ENCODE results near the gene DVL1.

Gene DVL1

GRCh38 chr1:1354271-1355247 is 5.3 kb upstream of the DVL1 start:
- Histone ChIP-seq H3K4me3 (ENCODE audit: low read length) (peak overlapping the region; percentile 61), H3K36me3 (ENCODE audit: control insufficient read depth, insufficient read depth, low read length, severe bottlenecking) (peaks cover 26% of the 10 kb centered on the region), H3K4me1 (ENCODE audit: control insufficient read depth, insufficient read depth, low read length) (peaks cover 29% of the 10 kb centered on the region), H3K9me3 (ENCODE audit: control insufficient read depth, low read length) (no peaks in the 10 kb centered on the region), H3K27me3 (replicated peaks; ENCODE audit: control insufficient read depth, insufficient read depth, low read length) (no peaks in the 10 kb centered on the region), H3K9ac (ENCODE audit: low read length) (peak overlapping the region; percentile 58)
- DNase-seq (ENCODE audit: low read depth) = no peak

GRCh38 chr1:1353389-1354151 is 4.4 kb upstream of the DVL1 start:
- Histone ChIP-seq H3K9me3 (ENCODE audit: control insufficient read depth, low read length) (no peaks in the 10 kb centered on the region), H3K4me1 (ENCODE audit: control insufficient read depth, insufficient read depth, low read length) (peaks cover 19% of the 10 kb centered on the region), H3K4me3 (ENCODE audit: low read length) (no peak overlapping the region), H3K9ac (ENCODE audit: low read length) (peak overlapping the region; percentile 70), H3K27me3 (replicated peaks; ENCODE audit: control insufficient read depth, insufficient read depth, low read length) (no peaks in the 10 kb centered on the region), H3K36me3 (ENCODE audit: control insufficient read depth, insufficient read depth, low read length, severe bottlenecking) (peaks cover 26% of the 10 kb centered on the region)
- no peak for DNase-seq (ENCODE audit: low read depth)

- peak overlapping the region; percentile 28 for H3K4me3 ChIP-seq (ENCODE audit: low read length)
- H3K27me3 ChIP-seq (replicated peaks; ENCODE audit: control insufficient read depth, insufficient read depth, low read length) = no peaks in the 10 kb centered on the region
- no peak for DNase-seq (ENCODE audit: low read depth)
- peaks cover 19% of the 10 kb centered on the region for H3K4me1 ChIP-seq (ENCODE audit: control insufficient read depth, insufficient read depth, low read length)
- peak overlapping the region; percentile 70 for H3K9ac ChIP-seq (ENCODE audit: low read length)
- H3K9me3 ChIP-seq (ENCODE audit: control insufficient read depth, low read length) = no peaks in the 10 kb centered on the region
- peaks cover 26% of the 10 kb centered on the region for H3K36me3 ChIP-seq (ENCODE audit: control insufficient read depth, insufficient read depth, low read length, severe bottlenecking)
These were observed 3.7 kb upstream of the DVL1 start for GRCh38 chr1:1352786-1353388.

GRCh38 chr1:1351511-1352427 is 2.6 kb upstream of the DVL1 start:
- H3K4me3 ChIP-seq (ENCODE audit: low read length) = peak overlapping the region; percentile 28
- H3K36me3 ChIP-seq (ENCODE audit: control insufficient read depth, insufficient read depth, low read length, severe bottlenecking) = peaks cover 26% of the 10 kb centered on the region
- DNase-seq (ENCODE audit: low read depth) = peak; percentile 48
- peaks cover 29% of the 10 kb centered on the region for H3K4me1 ChIP-seq (ENCODE audit: control insufficient read depth, insufficient read depth, low read length)
- H3K9me3 ChIP-seq (ENCODE audit: control insufficient read depth, low read length) = no peaks in the 10 kb centered on the region
- peak overlapping the region; percentile 70 for H3K9ac ChIP-seq (ENCODE audit: low read length)
- H3K27me3 ChIP-seq (replicated peaks; ENCODE audit: control insufficient read depth, insufficient read depth, low read length) = no peaks in the 10 kb centered on the region

- H3K9me3 ChIP-seq (ENCODE audit: control insufficient read depth, low read length) = no peaks in the 10 kb centered on the region
- peak overlapping the region; percentile 89 for H3K4me3 ChIP-seq (ENCODE audit: low read length)
- H3K4me1 ChIP-seq (ENCODE audit: control insufficient read depth, insufficient read depth, low read length) = peaks cover 53% of the 10 kb centered on the region
- DNase-seq (ENCODE audit: low read depth) = no peak
- H3K27me3 ChIP-seq (replicated peaks; ENCODE audit: control insufficient read depth, insufficient read depth, low read length) = no peaks in the 10 kb centered on the region
- peaks cover 14% of the 10 kb centered on the region for H3K36me3 ChIP-seq (ENCODE audit: control insufficient read depth, insufficient read depth, low read length, severe bottlenecking)
- peak overlapping the region; percentile 89 for H3K9ac ChIP-seq (ENCODE audit: low read length)
These were observed 580 bp downstream of the DVL1 start for GRCh38 chr1:1348420-1349255.

GRCh38 chr1:1347663-1348419 is 1.4 kb downstream of the DVL1 start:
- Histone ChIP-seq H3K4me3 (ENCODE audit: low read length) (peak overlapping the region; percentile 89), H3K9me3 (ENCODE audit: control insufficient read depth, low read length) (no peaks in the 10 kb centered on the region), H3K9ac (ENCODE audit: low read length) (peak overlapping the region; percentile 89), H3K27me3 (replicated peaks; ENCODE audit: control insufficient read depth, insufficient read depth, low read length) (no peaks in the 10 kb centered on the region), H3K36me3 (ENCODE audit: control insufficient read depth, insufficient read depth, low read length, severe bottlenecking) (peaks cover 6% of the 10 kb centered on the region), H3K4me1 (ENCODE audit: control insufficient read depth, insufficient read depth, low read length) (peaks cover 46% of the 10 kb centered on the region)
- peak; percentile 55 for DNase-seq (ENCODE audit: low read depth)

- Histone ChIP-seq H3K36me3 (ENCODE audit: control insufficient read depth, insufficient read depth, low read length, severe bottlenecking) (no peaks in the 10 kb centered on the region), H3K9ac (ENCODE audit: low read length) (peak overlapping the region; percentile 89), H3K9me3 (ENCODE audit: control insufficient read depth, low read length) (no peaks in the 10 kb centered on the region), H3K27me3 (replicated peaks; ENCODE audit: control insufficient read depth, insufficient read depth, low read length) (no peaks in the 10 kb centered on the region), H3K4me1 (ENCODE audit: control insufficient read depth, insufficient read depth, low read length) (peaks cover 38% of the 10 kb centered on the region), H3K4me3 (ENCODE audit: low read length) (peak overlapping the region; percentile 89)
- no peak for DNase-seq (ENCODE audit: low read depth)
These were observed 2.1 kb downstream of the DVL1 start for GRCh38 chr1:1347026-1347595.

GRCh38 chr1:1346501-1346890 is 2.7 kb downstream of the DVL1 start:
- Histone ChIP-seq H3K4me3 (ENCODE audit: low read length) (peak overlapping the region; percentile 54), H3K9ac (ENCODE audit: low read length) (peak overlapping the region; percentile 89), H3K27me3 (replicated peaks; ENCODE audit: control insufficient read depth, insufficient read depth, low read length) (no peaks in the 10 kb centered on the region)

GRCh38 chr1:1345860-1346500 is 3.2 kb downstream of the DVL1 start:
- H3K9me3 ChIP-seq (ENCODE audit: control insufficient read depth, low read length) = no peaks in the 10 kb centered on the region
- H3K4me3 ChIP-seq (ENCODE audit: low read length) = peak overlapping the region; percentile 54
- DNase-seq (ENCODE audit: low read depth) = no peak
- H3K4me1 ChIP-seq (ENCODE audit: control insufficient read depth, insufficient read depth, low read length) = peaks cover 36% of the 10 kb centered on the region
- peaks cover 9% of the 10 kb centered on the region for H3K36me3 ChIP-seq (ENCODE audit: control insufficient read depth, insufficient read depth, low read length, severe bottlenecking)
- H3K9ac ChIP-seq (ENCODE audit: low read length) = peak overlapping the region; percentile 89
- H3K27me3 ChIP-seq (replicated peaks; ENCODE audit: control insufficient read depth, insufficient read depth, low read length) = no peaks in the 10 kb centered on the region

More at GRCh38 chr1:1346501-1346890, 2.7 kb downstream of the DVL1 start:
- H3K4me1 ChIP-seq (ENCODE audit: control insufficient read depth, insufficient read depth, low read length) = peaks cover 36% of the 10 kb centered on the region
- no peaks in the 10 kb centered on the region for H3K9me3 ChIP-seq (ENCODE audit: control insufficient read depth, low read length)
- peaks cover 4% of the 10 kb centered on the region for H3K36me3 ChIP-seq (ENCODE audit: control insufficient read depth, insufficient read depth, low read length, severe bottlenecking)
- DNase-seq (ENCODE audit: low read depth) = no peak
